HL-60 (cell line): ENCODE measurements around the gene PCYT1A.
"Not testable (repeated sequence)": the region's sequence is repeated elsewhere in the genome, so short reads cannot be mapped to it uniquely, and the experiment has no call there.

Source experiments
- DNase-seq, 2 experiments: peaks; one replicate each; pipeline ENCODE4 v3.0.0-alpha.2; 2010 to 2020; ENCODE audit warnings: low read depth in 1 of 2, low spot score in 1 of 2
- H3K27ac ChIP-seq: fragments of 250-450 bp; sonication (Bioruptor Pico); replicated peaks from 2 replicates; pipeline ENCODE4 v1.5.1; 2020; ENCODE audit warnings: mild to moderate bottlenecking, moderate library complexity
- H3K27me3 ChIP-seq: fragments of 250-450 bp; sonication (Bioruptor Pico); 2 replicates; pipeline ENCODE4 v1.5.1; 2021; ENCODE audit warnings: mild to moderate bottlenecking, moderate library complexity; ENCODE audit not compliant: insufficient read depth, poor library complexity, severe bottlenecking
- H3K4me3 ChIP-seq: replicated peaks from 2 replicates; pipeline ENCODE4 v1.5.1; 2011; ENCODE audit warnings: mild to moderate bottlenecking, control low read depth, low read length; ENCODE audit not compliant: insufficient read depth
- CTCF ChIP-seq: IDR thresholded peaks from one replicate; pipeline ENCODE4 v1.5.1; 2011; ENCODE audit warnings: low read length, control low read depth, inconsistent platforms; ENCODE audit not compliant: insufficient read depth
- GABPA ChIP-seq: IDR thresholded peaks from 2 replicates; pipeline ENCODE4 v1.6.1; 2012; ENCODE audit warnings: low read depth
- POLR2AphosphoS5 ChIP-seq: IDR thresholded peaks from 2 replicates; pipeline ENCODE4 v1.6.1; 2012; ENCODE audit warnings: low read depth
- REST ChIP-seq: IDR thresholded peaks from 2 replicates; pipeline ENCODE4 v1.6.1; 2012; ENCODE audit warnings: low read depth; ENCODE audit not compliant: insufficient replicate concordance
- SPI1 ChIP-seq: IDR thresholded peaks from 2 replicates; pipeline ENCODE4 v1.6.1; 2012; ENCODE audit warnings: low read depth, mild to moderate bottlenecking, borderline replicate concordance

PCYT1A gene

DNA sequence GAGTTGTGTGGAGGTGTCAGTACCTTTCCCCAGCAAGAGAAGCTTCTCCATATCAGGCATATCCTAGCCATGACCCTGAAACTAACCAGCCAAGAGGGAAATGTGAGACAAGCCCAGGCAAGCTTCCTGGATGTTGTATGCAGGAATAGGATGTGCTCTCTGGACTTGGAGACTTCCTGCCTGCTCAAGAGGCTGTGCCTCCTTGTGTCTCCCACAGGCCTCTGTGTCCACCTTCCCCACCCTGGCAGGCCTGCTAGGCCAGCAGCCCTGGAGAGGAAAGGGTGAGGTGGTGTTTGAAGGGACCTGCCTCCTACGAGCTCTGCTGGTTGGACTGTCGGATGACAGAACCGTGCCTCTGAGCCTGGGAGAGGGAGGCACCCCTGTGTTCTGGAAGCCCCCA, 32.6 kb upstream of the PCYT1A start:
- TF ChIP-seq CTCF, result no peak
- no peak for TF ChIP-seq SPI1
- no peak for TF ChIP-seq REST
- no peak for TF ChIP-seq GABPA
- TF ChIP-seq POLR2AphosphoS5, result no peak
- H3K27me3 ChIP-seq, result no peaks in the 10 kb centered on the region
- H3K27ac ChIP-seq, result no peak overlapping the region
- no peak overlapping the region for H3K4me3 ChIP-seq
- no peak for DNase-seq

DNA sequence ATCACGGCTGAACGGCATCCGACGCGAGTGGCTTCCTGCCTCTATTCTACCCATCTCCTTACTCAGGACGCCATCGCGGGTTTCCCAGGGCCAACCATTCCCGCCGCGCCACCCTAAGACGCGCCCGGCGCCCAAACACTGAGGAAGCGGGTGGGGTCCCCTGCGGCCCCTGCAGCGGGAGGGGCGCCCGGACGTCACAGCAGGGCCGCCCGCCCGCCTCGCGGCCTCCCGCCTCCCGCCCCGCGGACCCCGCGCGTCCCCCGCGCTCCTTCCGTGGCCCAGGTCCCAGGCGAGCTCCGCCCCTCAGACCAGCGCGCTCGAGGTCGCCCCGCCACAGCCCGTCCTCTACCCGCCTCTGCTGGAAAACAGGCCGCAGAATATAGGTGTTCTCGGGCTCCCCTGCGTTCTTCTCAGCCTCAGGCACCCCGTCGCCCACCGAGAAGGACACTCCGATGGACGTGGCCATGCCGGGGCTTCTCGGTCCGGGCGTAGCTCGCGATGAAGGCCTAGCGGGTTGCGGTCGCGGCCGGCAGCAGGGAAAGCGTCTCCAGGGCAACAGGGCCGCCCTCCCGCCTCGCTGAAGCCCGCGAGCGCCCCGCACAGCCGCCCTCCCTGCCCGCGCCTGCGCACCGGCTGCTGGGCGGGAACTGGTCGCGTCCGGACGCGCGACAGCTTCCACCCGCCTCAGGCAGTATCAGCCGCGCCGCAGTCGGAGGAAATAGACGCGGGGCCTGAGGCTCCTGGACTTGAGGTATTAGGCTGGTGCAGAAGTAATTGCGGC, 30.4 kb upstream of the PCYT1A start, which contains the start of gene DYNLT2B:
Gene DYNLT2B (minus strand): TSS at position 554 of the 781 bp plus-strand sequence. CDS start 88 bp downstream, at position 466.
- H3K27me3 ChIP-seq, result no peaks in the 10 kb centered on the region
- peak within 1 kb of the TSS; percentile 90 for H3K27ac ChIP-seq
- TF ChIP-seq REST, result peak; percentile 55
- TF ChIP-seq CTCF, result no peak
- TF ChIP-seq GABPA, result no peak
- peak; percentile 88 for TF ChIP-seq POLR2AphosphoS5
- TF ChIP-seq SPI1, result no peak

DNA sequence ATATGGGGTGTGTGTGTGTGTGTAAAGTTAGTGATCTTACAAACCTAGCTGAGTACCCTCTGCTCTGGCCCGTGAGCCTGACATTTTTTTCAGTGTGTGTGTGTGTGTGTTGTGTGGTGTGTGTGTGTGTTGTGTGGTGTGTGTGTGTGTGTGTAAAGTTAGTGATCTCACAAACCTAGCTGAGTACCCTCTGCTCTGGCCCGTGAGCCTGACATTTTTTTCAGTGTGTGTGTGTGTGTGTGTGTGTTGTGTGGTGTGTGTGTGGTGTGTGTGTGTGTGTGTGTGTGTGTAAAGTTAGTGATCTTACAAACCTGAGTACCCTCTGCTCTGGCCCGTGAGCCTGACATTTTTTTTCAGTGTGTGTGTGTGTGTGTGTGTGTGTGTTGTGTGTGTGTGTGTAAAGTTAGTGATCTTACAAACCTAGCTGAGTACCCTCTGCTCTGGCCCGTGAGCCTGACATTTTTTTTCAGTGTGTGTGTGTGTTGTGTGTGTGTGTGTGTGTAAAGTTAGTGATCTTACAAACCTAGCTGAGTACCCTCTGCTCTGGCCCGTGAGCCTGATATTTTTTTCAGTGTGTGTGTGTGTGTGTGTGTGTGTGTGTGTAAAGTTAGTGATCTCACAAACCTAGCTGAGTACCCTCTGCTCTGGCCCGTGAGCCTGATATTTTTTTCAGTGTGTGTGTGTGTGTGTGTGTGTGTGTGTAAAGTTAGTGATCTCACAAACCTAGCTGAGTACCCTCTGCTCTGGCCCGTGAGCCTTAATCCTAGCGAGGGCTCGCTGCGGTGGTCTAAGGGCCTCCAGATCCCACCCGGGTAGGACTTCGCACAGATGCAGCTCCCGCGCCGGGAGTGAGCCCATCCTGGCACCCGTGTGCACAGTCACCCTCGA, 29.5 kb upstream of the PCYT1A start:
- Histone ChIP-seq H3K27ac (peak overlapping the region; percentile 90), H3K4me3 (peak overlapping the region; percentile 85)
- DNase-seq, H3K27me3 ChIP-seq: not testable (repeated sequence)

More for the DNA sequence above, 30.4 kb upstream of the PCYT1A start, which contains the start of gene DYNLT2B:
- DNase-seq, result peak; percentile 87 to 88
- H3K4me3 ChIP-seq, result peak within 1 kb of the TSS; percentile 85

DNA sequence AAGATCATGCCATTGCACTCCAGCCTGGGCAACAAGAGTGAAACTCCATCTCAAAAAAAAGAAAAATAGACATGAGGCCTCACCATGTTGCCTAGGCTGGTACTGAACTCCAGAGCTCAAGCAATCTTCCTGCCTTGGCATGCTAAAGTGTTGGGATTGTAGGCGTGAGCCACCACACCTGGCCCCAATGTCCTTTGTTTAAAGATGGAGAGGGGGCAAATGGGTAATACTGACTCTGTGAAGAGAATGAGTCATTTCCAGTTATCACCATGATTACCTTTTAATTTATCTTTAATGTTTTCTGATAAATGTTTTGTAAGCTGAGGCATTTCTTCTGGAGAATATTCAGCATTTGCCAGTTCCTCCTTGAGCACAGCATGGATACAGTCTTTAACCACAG, 28.3 kb upstream of the PCYT1A start:
- TF ChIP-seq POLR2AphosphoS5, result no peak
- no peak for TF ChIP-seq REST
- TF ChIP-seq SPI1, result no peak
- TF ChIP-seq GABPA, result no peak
- TF ChIP-seq CTCF, result no peak
- H3K27ac ChIP-seq, result no peak overlapping the region
- no peak for DNase-seq
- H3K4me3 ChIP-seq, result no peak overlapping the region
- H3K27me3 ChIP-seq, result no peaks in the 10 kb centered on the region
